ENCODE data around the gene UNK.

- TF ChIP-seq CTCF (IDR thresholded peaks at IDR 0.05) = no peak
- TF ChIP-seq EZH2 (IDR thresholded peaks at IDR 0.05; ENCODE audit: borderline replicate concordance, insufficient read depth, low read depth, low read length, poor library complexity, severe bottlenecking) = no peak
These were observed 38.8 kb downstream of the UNK start for GRCh38 chr17:75823257-75824041.

All from B cell (primary cell).